GM15510 (cell line): ENCODE data around the gene ITPR2.

Source experiments
- POLR2A ChIP-seq: IDR thresholded peaks from 3 replicates; pipeline ENCODE4 v1.6.1; 2011; ENCODE audit warnings: borderline replicate concordance; ENCODE audit not compliant: insufficient read length; ENCODE audit errors: extremely low read depth

ITPR2 gene

GRCh38 chr12:26736563-26737486 lies 96.2 kb downstream of the ITPR2 start:
- no peak for TF ChIP-seq POLR2A

- TF ChIP-seq POLR2A: no peak
Observed at GRCh38 chr12:26735249-26735639, 97.8 kb downstream of the ITPR2 start.

GRCh38 chr12:26734510-26735248 lies 98.3 kb downstream of the ITPR2 start:
- TF ChIP-seq POLR2A: no peak

- no peak for TF ChIP-seq POLR2A
Observed at GRCh38 chr12:26732005-26732908, 100.7 kb downstream of the ITPR2 start.

GRCh38 chr12:26730481-26731350 lies 102.3 kb downstream of the ITPR2 start:
- TF ChIP-seq POLR2A: no peak

GRCh38 chr12:26728205-26729050 lies 104.6 kb downstream of the ITPR2 start:
- TF ChIP-seq POLR2A: no peak

GRCh38 chr12:26727482-26728204 lies 105.4 kb downstream of the ITPR2 start:
- no peak for TF ChIP-seq POLR2A

GRCh38 chr12:26726956-26727355 lies 106.0 kb downstream of the ITPR2 start:
- TF ChIP-seq POLR2A: no peak

GRCh38 chr12:26725276-26725916 lies 107.6 kb downstream of the ITPR2 start:
- no peak for TF ChIP-seq POLR2A

- no peak for TF ChIP-seq POLR2A
Observed at GRCh38 chr12:26724309-26724702, 108.7 kb downstream of the ITPR2 start.

- TF ChIP-seq POLR2A: no peak
Observed at GRCh38 chr12:26723379-26724308, 109.3 kb downstream of the ITPR2 start.
